ENCODE data around the gene BCL3. TPM values are rescaled to one million over a fixed set of nuclear protein-coding genes. Genes with fewer than 3 reads are reported as not detected.
A peak's percentile ranks its signal among the peaks of the same experiment; 100 is the strongest.

Gene BCL3, protein sequence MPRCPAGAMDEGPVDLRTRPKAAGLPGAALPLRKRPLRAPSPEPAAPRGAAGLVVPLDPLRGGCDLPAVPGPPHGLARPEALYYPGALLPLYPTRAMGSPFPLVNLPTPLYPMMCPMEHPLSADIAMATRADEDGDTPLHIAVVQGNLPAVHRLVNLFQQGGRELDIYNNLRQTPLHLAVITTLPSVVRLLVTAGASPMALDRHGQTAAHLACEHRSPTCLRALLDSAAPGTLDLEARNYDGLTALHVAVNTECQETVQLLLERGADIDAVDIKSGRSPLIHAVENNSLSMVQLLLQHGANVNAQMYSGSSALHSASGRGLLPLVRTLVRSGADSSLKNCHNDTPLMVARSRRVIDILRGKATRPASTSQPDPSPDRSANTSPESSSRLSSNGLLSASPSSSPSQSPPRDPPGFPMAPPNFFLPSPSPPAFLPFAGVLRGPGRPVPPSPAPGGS
- total RNA-seq (10 to 100 TPM; 14.9 to 39.4 (median 17.9) TPM), polyA plus RNA-seq (25.8 TPM)
- long read RNA-seq, donor 1, transcript BCL3-201 (9 exons, 2,038 nt) = major isoform, 14 of 20 reads
- long read RNA-seq, donor 1, partial matches to known transcripts = 3 of 20 reads
- long read RNA-seq, donor 1, other reads (novel, unspliced or antisense) = 3 of 20 reads
- long read RNA-seq, donor 2, transcript BCL3-201 (9 exons, 2,038 nt) = major isoform, 8 of 12 reads
- long read RNA-seq, donor 2, partial matches to known transcripts = 1 of 12 reads
- long read RNA-seq, donor 2, other reads (novel, unspliced or antisense) = 1 of 12 reads
- long read RNA-seq, donor 3, partial matches to known transcripts = 2 of 3 reads
- long read RNA-seq, donor 3, other reads (novel, unspliced or antisense) = 0 of 3 reads
- long read RNA-seq, donor 4, transcript BCL3-201 (9 exons, 2,038 nt) = major isoform, 12 of 18 reads
- long read RNA-seq, donor 4, partial matches to known transcripts = 3 of 18 reads
- long read RNA-seq, donor 4, other reads (novel, unspliced or antisense) = 2 of 18 reads

DNA sequence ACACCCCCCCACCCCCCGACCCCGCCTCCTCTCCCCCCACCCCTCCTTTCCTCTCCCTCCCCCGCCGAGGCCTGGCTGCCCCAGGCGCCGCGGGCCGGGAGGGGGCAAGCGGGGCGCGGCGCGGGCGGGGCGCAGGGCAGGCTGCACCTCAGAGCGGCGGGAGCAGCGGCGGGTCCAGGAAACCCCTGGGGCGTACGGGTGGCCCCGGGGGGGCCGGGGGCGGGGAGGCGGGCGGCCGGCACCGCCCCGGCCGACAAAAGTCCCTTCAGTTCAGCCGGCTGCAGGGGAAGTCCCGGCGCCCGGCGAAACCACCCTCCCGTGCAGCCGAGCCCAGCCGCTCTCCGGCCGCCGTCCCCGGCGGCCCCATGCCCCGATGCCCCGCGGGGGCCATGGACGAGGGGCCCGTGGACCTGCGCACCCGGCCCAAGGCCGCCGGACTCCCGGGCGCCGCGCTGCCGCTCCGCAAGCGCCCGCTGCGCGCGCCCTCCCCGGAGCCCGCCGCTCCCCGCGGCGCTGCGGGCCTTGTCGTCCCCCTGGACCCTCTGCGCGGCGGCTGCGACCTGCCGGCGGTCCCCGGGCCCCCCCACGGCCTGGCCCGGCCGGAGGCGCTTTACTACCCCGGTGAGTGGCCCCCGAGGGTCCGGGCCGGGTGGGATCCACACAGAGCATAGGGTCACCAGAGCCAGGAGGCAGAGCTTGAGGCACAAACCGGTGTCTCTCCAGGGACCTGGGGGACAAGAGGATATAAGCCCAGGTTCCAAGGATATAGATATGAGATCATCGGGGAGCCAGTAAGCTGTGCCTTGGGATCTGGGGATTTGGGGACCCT is at the start of gene BCL3:
TSS of gene BCL3 (plus strand) at position 283 of the 829 bp plus-strand sequence. CDS start at position 366, 83 bp downstream.
- under 1% methylated on average over 88 of the region's 88 CpGs for WGBS
- DNase-seq (peak; percentile 89 to 94 (median 93)), ATAC-seq (peak; percentile 60 to 61)
- Histone ChIP-seq H3K4me3 (ENCODE audit: low read length) (peak within 1 kb of the TSS; percentile 99), H3K4me1 (ENCODE audit: control insufficient read depth, insufficient read depth, low read length) (peaks cover 24% of the 10 kb centered on the region), H3K9me3 (ENCODE audit: control insufficient read depth, low read length) (no peaks in the 10 kb centered on the region), H3K27me3 (ENCODE audit: control insufficient read depth, insufficient read depth) (no peaks in the 10 kb centered on the region), H3K27ac (ENCODE audit: low read length) (peak within 1 kb of the TSS; percentile 99)
- intact Hi-C loops (cut with DNase I) = no loop called here

DNA sequence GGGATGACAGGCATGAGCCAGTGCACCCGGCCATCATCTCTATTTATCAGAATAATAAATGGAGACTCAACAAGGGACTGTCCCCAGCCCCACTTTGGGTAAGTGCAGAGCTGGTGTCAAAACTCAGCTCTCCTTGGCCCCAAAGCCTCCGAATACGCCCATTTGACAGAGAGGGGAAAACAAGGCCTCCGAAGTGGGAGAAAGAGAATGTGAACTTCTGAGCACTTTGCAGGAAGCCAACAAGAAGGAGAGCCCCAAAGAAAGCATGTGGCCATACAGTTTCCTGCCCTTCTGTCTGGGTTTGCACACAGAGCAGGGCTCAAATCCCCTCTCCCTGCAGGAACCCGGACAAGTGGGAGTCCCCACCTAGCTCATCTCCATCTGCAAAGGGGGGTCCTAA is 48.0 kb upstream of the BCL3 start:
- Histone ChIP-seq H3K27me3 (ENCODE audit: control insufficient read depth, insufficient read depth) (no peaks in the 10 kb centered on the region), H3K4me3 (ENCODE audit: low read length) (no peak overlapping the region), H3K4me1 (ENCODE audit: control insufficient read depth, insufficient read depth, low read length) (no peaks in the 10 kb centered on the region), H3K9me3 (ENCODE audit: control insufficient read depth, low read length) (no peaks in the 10 kb centered on the region), H3K27ac (ENCODE audit: low read length) (no peak overlapping the region)
- DNase-seq = peak in 1 of 3 donors; percentile 8
- ATAC-seq = no peak
- 92% methylated on average over 5 of the region's 5 CpGs for WGBS
- intact Hi-C loops (cut with DNase I) = no loop called here

DNA sequence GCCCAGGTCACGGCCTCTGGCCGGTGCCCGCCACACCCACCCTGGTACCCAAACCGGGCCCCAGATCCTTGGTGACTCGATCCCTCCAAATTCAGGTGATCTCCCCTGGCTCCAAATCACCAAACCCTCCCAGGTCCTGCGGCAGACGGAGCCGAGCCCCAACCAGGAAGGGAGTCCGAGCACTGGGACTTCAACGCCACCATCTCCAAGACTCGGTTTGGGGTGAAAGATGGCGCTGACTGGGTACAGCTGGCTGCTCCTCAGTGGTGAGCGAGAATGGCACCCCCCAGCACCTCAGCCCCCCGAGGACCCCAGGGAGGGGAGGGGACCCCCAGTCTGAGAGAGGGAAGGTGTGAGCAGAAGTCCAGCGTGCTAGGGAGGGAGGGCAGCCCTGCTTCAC is 47.3 kb upstream of the BCL3 start:
- DNase-seq (peak in 2 of 3 donors; percentile 23 to 29), ATAC-seq (no peak)
- WGBS = 88% methylated on average over 15 of the region's 15 CpGs
- no peaks in the 10 kb centered on the region for H3K9me3 ChIP-seq (ENCODE audit: control insufficient read depth, low read length)
- H3K27ac ChIP-seq (ENCODE audit: low read length) = no peak overlapping the region
- no peaks in the 10 kb centered on the region for H3K27me3 ChIP-seq (ENCODE audit: control insufficient read depth, insufficient read depth)
- no peaks in the 10 kb centered on the region for H3K4me1 ChIP-seq (ENCODE audit: control insufficient read depth, insufficient read depth, low read length)
- intact Hi-C loops (cut with DNase I) = no loop called here
- no peak overlapping the region for H3K4me3 ChIP-seq (ENCODE audit: low read length)

DNA sequence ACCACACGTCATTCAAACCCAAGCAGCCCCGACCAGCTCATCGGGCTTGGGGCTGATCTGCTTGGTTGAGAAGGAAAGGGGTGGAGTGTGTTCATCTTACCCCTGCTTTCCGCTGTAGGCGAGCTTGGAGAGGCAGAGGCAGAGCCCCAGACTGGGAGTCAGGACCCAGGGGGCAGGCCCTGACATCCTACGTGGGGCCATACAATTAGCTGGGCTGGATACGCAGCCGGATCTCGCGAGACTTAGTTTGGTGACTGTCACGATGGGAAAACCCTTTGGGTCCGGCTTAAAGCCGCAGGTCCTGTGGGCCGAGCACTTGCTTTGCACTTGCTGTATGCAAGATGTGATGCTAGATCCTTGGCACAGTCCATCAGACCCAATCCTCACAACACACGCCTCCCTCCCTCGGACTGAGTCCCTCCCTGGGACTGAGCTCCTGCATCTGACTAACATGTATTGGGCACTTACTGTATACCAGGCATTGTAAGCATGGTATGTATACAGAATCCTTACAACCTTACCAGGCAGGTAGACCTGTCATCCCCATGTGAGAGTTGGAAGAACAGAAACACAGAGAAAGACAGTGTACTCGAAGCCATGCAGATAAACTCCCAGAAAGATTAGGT is 45.8 kb upstream of the BCL3 start:
- ATAC-seq = no peak
- WGBS = 85% methylated on average over 17 of the region's 17 CpGs
- intact Hi-C loops (cut with DNase I) = no loop called here
- H3K27ac ChIP-seq (ENCODE audit: low read length) = no peak overlapping the region
- no peaks in the 10 kb centered on the region for H3K9me3 ChIP-seq (ENCODE audit: control insufficient read depth, low read length)
- no peaks in the 10 kb centered on the region for H3K4me1 ChIP-seq (ENCODE audit: control insufficient read depth, insufficient read depth, low read length)
- H3K4me3 ChIP-seq (ENCODE audit: low read length) = no peak overlapping the region
- no peaks in the 10 kb centered on the region for H3K27me3 ChIP-seq (ENCODE audit: control insufficient read depth, insufficient read depth)
- DNase-seq = peak in 2 of 3 donors; percentile 35 to 36

DNA sequence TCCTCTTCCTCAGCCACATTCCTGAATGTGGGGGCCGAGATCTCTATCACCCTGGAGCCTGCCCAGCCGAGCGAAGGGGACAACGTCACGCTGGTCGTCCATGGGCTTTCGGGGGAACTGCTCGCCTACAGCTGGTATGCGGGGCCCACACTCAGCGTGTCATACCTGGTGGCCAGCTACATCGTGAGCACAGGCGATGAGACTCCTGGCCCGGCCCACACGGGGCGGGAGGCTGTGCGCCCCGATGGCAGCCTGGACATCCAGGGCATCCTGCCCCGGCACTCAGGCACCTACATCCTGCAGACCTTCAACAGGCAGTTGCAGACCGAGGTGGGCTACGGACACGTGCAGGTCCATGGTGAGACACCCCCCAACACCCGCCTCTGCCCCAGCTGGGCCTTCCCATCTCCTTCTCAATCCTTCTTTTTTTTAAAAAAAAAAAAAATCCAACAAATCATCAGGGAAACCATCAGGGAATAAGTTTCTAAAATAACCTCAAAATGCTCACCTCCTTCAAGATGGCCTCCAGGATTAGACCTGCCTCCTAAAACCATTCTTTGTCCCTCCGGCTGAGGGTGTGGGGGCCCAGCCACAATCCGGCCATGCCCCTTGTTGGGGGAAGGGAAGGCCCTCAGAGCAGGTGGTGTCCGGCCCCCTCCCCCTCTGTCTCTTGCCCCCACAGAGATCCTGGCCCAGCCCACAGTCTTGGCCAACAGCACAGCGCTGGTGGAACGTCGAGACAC is 45.0 kb upstream of the BCL3 start:
- H3K9me3 ChIP-seq (ENCODE audit: control insufficient read depth, low read length) = no peaks in the 10 kb centered on the region
- no peak overlapping the region for H3K27ac ChIP-seq (ENCODE audit: low read length)
- no peak overlapping the region for H3K4me3 ChIP-seq (ENCODE audit: low read length)
- no peak for ATAC-seq
- H3K27me3 ChIP-seq (ENCODE audit: control insufficient read depth, insufficient read depth) = no peaks in the 10 kb centered on the region
- 86% methylated on average over 28 of the region's 28 CpGs for WGBS
- H3K4me1 ChIP-seq (ENCODE audit: control insufficient read depth, insufficient read depth, low read length) = no peaks in the 10 kb centered on the region
- DNase-seq = peak in 2 of 3 donors; percentile 24 to 25
- intact Hi-C loops (cut with DNase I) = no loop called here

DNA sequence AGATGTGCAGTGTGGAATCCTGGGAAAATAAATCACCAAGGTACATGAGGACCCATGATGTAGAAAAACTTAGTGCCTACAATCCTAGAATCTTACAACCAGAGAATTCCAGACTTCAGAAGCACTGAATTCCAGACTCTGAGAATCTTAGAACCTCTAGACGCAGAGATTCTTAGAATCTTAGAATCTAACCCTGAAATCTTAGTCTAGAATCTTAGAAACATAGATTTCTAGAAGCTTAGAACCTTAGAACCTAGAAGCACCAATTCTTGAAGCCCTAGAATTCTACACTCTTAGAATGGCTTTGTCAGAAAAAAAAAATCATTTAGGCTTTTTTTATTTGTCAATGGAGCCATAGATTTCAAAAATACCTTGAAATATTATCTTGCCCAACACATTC is 43.5 kb upstream of the BCL3 start:
- WGBS = 84% methylated on average over 1 of the region's 1 CpG
- no peak for DNase-seq
- Histone ChIP-seq H3K4me1 (ENCODE audit: control insufficient read depth, insufficient read depth, low read length) (no peaks in the 10 kb centered on the region), H3K27ac (ENCODE audit: low read length) (no peak overlapping the region), H3K9me3 (ENCODE audit: control insufficient read depth, low read length) (no peaks in the 10 kb centered on the region), H3K4me3 (ENCODE audit: low read length) (no peak overlapping the region), H3K27me3 (ENCODE audit: control insufficient read depth, insufficient read depth) (no peaks in the 10 kb centered on the region)
- ATAC-seq = no peak
- intact Hi-C loops (cut with DNase I) = no loop called here

DNA sequence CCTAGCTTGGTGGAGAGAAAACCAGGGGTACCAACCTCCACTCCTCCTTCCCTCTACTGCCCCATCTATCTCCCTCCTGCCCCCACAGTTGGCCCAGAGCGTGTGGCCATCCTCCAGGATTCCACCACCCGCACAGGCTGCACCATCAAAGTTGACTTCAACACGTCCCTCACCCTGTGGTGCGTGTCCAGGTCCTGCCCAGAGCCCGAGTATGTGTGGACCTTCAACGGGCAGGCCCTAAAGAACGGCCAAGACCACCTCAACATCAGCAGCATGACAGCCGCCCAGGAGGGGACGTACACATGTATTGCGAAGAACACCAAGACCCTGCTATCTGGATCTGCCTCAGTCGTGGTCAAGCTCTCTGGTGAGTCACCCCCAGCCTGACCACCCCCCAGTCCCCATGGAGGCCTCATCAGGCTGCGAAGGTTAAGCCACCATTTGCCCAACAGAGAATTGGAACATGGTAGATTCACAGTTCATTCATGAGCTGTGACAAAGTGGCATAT is 43.0 kb upstream of the BCL3 start:
- H3K27me3 ChIP-seq (ENCODE audit: control insufficient read depth, insufficient read depth) = no peaks in the 10 kb centered on the region
- WGBS = 94% methylated on average over 12 of the region's 12 CpGs
- DNase-seq = peak in 2 of 3 donors; percentile 15 to 18

DNA sequence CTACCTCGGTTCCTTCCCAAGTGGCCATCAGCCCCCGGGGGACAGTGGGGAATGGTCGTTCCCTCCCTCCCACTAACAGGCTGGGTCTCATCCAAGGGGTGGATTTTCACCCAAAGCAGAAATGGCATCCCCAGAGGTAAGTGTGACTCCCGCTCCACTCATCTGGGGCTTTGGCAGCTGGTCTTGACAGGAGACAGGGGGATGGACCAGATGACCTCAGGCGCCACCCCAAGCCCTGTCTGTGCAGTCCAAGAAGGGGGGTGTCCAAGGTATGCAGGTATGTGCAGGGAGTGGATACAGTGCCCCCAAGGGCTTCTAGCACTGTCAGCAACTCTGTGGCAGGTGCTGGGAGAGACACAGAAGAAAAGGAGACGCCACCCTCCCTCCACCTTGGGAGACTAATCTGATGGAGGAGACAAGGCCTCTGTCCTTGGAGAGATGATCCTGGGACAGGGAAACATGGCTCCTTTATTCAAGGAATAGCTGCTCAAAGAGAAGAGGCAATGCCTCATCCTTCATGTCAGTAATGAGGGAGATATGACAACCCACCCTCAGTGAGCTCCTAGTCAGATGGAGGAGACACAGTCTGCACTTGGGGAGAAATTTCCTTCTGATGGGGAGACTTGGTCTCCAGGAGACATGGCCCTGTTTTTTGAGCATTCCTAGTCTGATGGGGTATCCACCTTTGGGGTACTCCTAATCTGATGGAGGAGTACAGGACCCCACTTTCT is 41.8 kb upstream of the BCL3 start:
- DNase-seq (peak in 2 of 3 donors; percentile 10 to 13), ATAC-seq (no peak)
- WGBS = 83% methylated on average over 6 of the region's 6 CpGs
- Histone ChIP-seq H3K4me3 (ENCODE audit: low read length) (no peak overlapping the region), H3K27ac (ENCODE audit: low read length) (no peak overlapping the region), H3K27me3 (ENCODE audit: control insufficient read depth, insufficient read depth) (no peaks in the 10 kb centered on the region), H3K9me3 (ENCODE audit: control insufficient read depth, low read length) (no peaks in the 10 kb centered on the region), H3K4me1 (ENCODE audit: control insufficient read depth, insufficient read depth, low read length) (no peaks in the 10 kb centered on the region)
- intact Hi-C loops (cut with DNase I) = no loop called here

More for the DNA sequence above, 43.0 kb upstream of the BCL3 start:
- H3K27ac ChIP-seq (ENCODE audit: low read length) = no peak overlapping the region
- H3K4me1 ChIP-seq (ENCODE audit: control insufficient read depth, insufficient read depth, low read length) = no peaks in the 10 kb centered on the region
- ATAC-seq = no peak
- H3K9me3 ChIP-seq (ENCODE audit: control insufficient read depth, low read length) = no peaks in the 10 kb centered on the region
- intact Hi-C loops (cut with DNase I) = no loop called here
- H3K4me3 ChIP-seq (ENCODE audit: low read length) = no peak overlapping the region

DNA sequence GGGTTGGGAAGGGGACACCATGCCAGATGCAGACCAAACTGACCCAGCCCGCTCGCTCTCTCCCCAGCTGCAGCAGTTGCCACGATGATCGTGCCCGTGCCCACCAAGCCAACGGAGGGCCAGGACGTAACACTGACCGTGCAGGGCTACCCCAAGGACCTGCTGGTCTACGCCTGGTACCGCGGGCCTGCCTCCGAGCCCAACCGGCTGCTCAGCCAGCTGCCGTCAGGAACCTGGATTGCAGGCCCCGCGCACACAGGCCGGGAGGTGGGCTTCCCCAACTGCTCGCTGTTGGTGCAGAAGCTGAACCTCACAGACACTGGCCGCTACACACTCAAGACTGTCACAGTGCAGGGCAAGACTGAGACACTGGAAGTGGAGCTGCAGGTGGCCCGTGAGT is 40.7 kb upstream of the BCL3 start:
- Histone ChIP-seq H3K9me3 (ENCODE audit: control insufficient read depth, low read length) (no peaks in the 10 kb centered on the region), H3K4me1 (ENCODE audit: control insufficient read depth, insufficient read depth, low read length) (no peaks in the 10 kb centered on the region), H3K27ac (ENCODE audit: low read length) (no peak overlapping the region), H3K27me3 (ENCODE audit: control insufficient read depth, insufficient read depth) (no peaks in the 10 kb centered on the region), H3K4me3 (ENCODE audit: low read length) (no peak overlapping the region)
- ATAC-seq (peak in 1 of 2 donors; percentile 14), DNase-seq (peak in 1 of 3 donors; percentile 43)
- intact Hi-C loops (cut with DNase I) = no loop called here
- WGBS = 96% methylated on average over 20 of the region's 20 CpGs
